Upper lobe of left lung (tissue), 6 donors: ENCODE results near the gene PPP1R12A. TPM values are rescaled to one million over a fixed set of nuclear protein-coding genes. Genes with fewer than 3 reads are reported as not detected.

Experiments
- ATAC-seq, 2 donors: fragments of 200-7000 bp; cut with Tn5 transposase; one replicate each; pipeline ENCODE4 v1.9.1; 2022; ENCODE audit warnings: mild to moderate bottlenecking in 2 of 2, moderate library complexity in 2 of 2; ENCODE audit not compliant: low FRiP score in 2 of 2
- DNase-seq, 2 donors: peaks; one replicate each; pipeline ENCODE4 v3.0.0-alpha.2; 2019 to 2020
- H3K27ac ChIP-seq, 4 donors: fragments of 200-600 bp; sonication (generic); one replicate each; pipeline ENCODE4 v1.5.1; 2016 to 2019
- H3K27me3 ChIP-seq, 4 donors: fragments of 200-600 bp; sonication (generic); one replicate each; pipeline ENCODE4 v1.5.1; 2017 to 2019
- H3K36me3 ChIP-seq, 4 donors: fragments of 200-600 bp; sonication (generic); one replicate each; pipeline ENCODE4 v1.5.1; 2016 to 2019
- H3K4me1 ChIP-seq, 4 donors: fragments of 200-600 bp; sonication (generic); one replicate each; pipeline ENCODE4 v1.5.1; 2018 to 2019
- H3K4me3 ChIP-seq, 4 donors: fragments of 200-600 bp; sonication (generic); one replicate each; pipeline ENCODE4 v1.5.1; 2017 to 2019; ENCODE audit warnings: mild to moderate bottlenecking in 2 of 4, moderate library complexity in 1 of 4
- H3K9me3 ChIP-seq, 4 donors: fragments of 200-600 bp; sonication (generic); one replicate each; pipeline ENCODE4 v1.5.1; 2018 to 2019
- CTCF ChIP-seq, 6 experiments: fragments of 450-650 bp in 4 of 6; fragments of 200-600 bp in 2 of 6; sonication (generic) in 2 of 6; IDR thresholded peaks; one replicate each; pipeline ENCODE4 v1.5.1; 2016 to 2019; ENCODE audit warnings: antibody characterized with exemption in 6 of 6
- EP300 ChIP-seq, 4 donors: sonication (generic); formaldehyde crosslinking; IDR thresholded peaks; one replicate each; pipeline ENCODE4 v1.5.1; 2017; ENCODE audit warnings: antibody characterized with exemption in 4 of 4, control low read depth in 2 of 4
- POLR2A ChIP-seq, 4 donors: fragments of 450-650 bp; IDR thresholded peaks; one replicate each; pipeline ENCODE4 v1.5.1; 2016 to 2017; ENCODE audit warnings: antibody characterized with exemption in 4 of 4, mild to moderate bottlenecking in 2 of 4
- POLR2AphosphoS5 ChIP-seq, 2 donors: sonication (generic); formaldehyde crosslinking; IDR thresholded peaks; one replicate each; pipeline ENCODE4 v1.5.1; 2017; ENCODE audit warnings: antibody characterized with exemption in 2 of 2
- WGBS, 2 donors: methylation state at CpG; one replicate each; pipeline ENCODE4 v1.1.5; 2017 to 2018; 5-methylcytosine and 5-hydroxymethylcytosine counted together
- total RNA-seq, 6 donors: library from RNA; depleted of rRNA in 4 of 6; stranded (reverse); fragments of >200 nt in 4 of 6; gene quantifications; one replicate each; pipeline versions ENCODE4 v1.1.0 to v1.2.1, GENCODE V29; 2016 to 2021
- donor health status: DM: no; HTN: no; CAD: no; lungs with moderate emphysema.
- donor health status: DM: no; HTN: yes; CAD: no; lungs with severe emphysema.

Gene PPP1R12A
- total RNA-seq, 6 donors from 2014 or later: 50.7 to 234 (median 90.4) TPM

GRCh38 chr12:79830440-79830839, 104.5 kb downstream of the PPP1R12A start:
- Histone ChIP-seq H3K27me3 (no peaks in the 10 kb centered on the region), H3K27ac (no peak overlapping the region), H3K36me3 (peaks cover 0 to 23% (median 1%) of the 10 kb centered on the region in 4 donors), H3K4me3 (no peak overlapping the region), H3K9me3 (no peaks in the 10 kb centered on the region), H3K4me1 (peaks cover 0 to 20% (median 15%) of the 10 kb centered on the region in 4 donors)
- TF ChIP-seq POLR2A (IDR thresholded peaks at IDR 0.05) (no peak), EP300 (IDR thresholded peaks at IDR 0.05) (no peak), POLR2AphosphoS5 (IDR thresholded peaks at IDR 0.05) (no peak), CTCF (IDR thresholded peaks at IDR 0.05) (no peak)
- no peak for ATAC-seq
- DNase-seq: no peak
- 36 to 65% methylated on average over 2 of the region's 2 CpGs for WGBS, 2 donors

- H3K4me1 ChIP-seq: peaks cover 0 to 19% (median 12%) of the 10 kb centered on the region in 4 donors
- TF ChIP-seq EP300 (IDR thresholded peaks at IDR 0.05) (no peak), CTCF (IDR thresholded peaks at IDR 0.05) (no peak), POLR2A (IDR thresholded peaks at IDR 0.05) (no peak), POLR2AphosphoS5 (IDR thresholded peaks at IDR 0.05) (no peak)
- 96 to 97% methylated on average over 2 of the region's 2 CpGs for WGBS, 2 donors
- H3K27me3 ChIP-seq: no peaks in the 10 kb centered on the region
- no peak for DNase-seq
- peaks cover 0 to 23% (median 1%) of the 10 kb centered on the region in 4 donors for H3K36me3 ChIP-seq
- no peaks in the 10 kb centered on the region for H3K9me3 ChIP-seq
- H3K4me3 ChIP-seq: no peak overlapping the region
- no peak for ATAC-seq
- H3K27ac ChIP-seq: no peak overlapping the region
Observed at GRCh38 chr12:79828924-79829323, 106.0 kb downstream of the PPP1R12A start.

DNA sequence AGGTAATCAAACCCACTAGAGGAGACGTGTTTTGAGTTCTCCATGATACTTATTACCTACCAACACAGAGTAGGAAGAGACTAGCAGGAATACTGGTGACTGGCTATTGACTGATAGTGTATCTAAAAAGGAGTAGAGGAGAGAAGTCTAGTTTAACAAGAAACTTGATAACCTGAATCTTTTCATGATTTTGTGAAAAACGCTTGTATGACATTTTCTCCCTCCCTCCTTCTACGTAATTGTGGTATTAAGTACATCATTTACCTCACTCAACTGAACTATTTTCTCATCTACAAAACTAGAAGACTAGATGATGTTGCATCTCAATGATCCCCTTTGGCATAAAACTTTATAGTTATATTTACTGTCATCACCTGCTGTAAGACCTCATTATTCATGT, 107.4 kb downstream of the PPP1R12A start:
- DNase-seq: no peak
- H3K27me3 ChIP-seq: no peaks in the 10 kb centered on the region
- TF ChIP-seq POLR2A (IDR thresholded peaks at IDR 0.05): no peak
- TF ChIP-seq POLR2AphosphoS5 (IDR thresholded peaks at IDR 0.05): no peak
- no peak for TF ChIP-seq EP300 (IDR thresholded peaks at IDR 0.05)
- TF ChIP-seq CTCF (IDR thresholded peaks at IDR 0.05): no peak
- no peaks in the 10 kb centered on the region for H3K9me3 ChIP-seq
- H3K27ac ChIP-seq: no peak overlapping the region
- no peak for ATAC-seq
- H3K4me3 ChIP-seq: no peak overlapping the region
- H3K4me1 ChIP-seq: peaks cover 0 to 16% (median 11%) of the 10 kb centered on the region in 4 donors
- WGBS, 2 donors: 95 to 96% methylated on average over 3 of the region's 3 CpGs
- H3K36me3 ChIP-seq: peaks cover 0 to 23% (median 1%) of the 10 kb centered on the region in 4 donors

DNA sequence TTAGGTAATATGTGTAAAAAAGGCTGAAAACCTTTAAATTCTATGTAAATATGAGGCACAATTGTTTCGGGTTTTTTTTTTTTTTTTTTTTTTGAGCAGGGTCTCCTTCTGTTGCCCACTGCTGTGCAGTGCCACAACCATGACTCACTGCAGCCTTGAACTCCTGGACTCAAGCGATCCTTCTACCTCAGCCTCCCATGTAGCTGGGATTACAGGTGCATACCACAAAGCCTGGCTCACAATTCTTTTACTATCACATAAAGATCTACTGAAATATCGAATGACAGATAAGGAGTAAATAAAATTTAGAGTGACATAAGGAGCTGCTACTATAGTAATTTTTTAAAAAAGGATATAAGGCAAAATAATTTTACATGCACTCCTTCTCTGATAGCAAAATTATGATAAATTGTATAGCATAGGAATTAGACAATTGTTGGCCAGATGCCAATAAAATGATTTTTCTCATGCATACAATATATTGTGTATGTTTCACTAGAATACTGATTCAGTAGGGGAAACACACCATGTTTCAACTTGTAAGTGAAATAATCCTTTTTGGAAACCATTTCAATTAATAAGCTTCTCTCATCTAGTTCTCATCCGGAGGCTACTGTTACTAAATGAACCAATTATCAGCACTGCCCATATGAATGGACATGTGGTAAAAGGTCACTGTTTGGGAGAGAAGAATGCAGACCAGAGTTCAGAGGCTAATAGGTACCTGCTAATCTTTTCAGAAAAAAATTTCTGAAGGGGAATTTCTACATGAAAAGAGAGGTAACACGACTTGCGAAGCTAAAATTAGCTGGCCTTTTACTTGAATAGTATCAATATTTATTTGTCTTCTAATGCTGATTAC, 108.4 kb downstream of the PPP1R12A start:
- ATAC-seq (no peak), DNase-seq (no peak)
- WGBS, 2 donors: 93 to 97% methylated on average over 6 of the region's 6 CpGs
- no peak overlapping the region for H3K4me3 ChIP-seq
- no peaks in the 10 kb centered on the region for H3K27me3 ChIP-seq
- H3K4me1 ChIP-seq: peaks cover 0 to 10% (median 4%) of the 10 kb centered on the region in 4 donors
- TF ChIP-seq EP300 (IDR thresholded peaks at IDR 0.05) (no peak), CTCF (IDR thresholded peaks at IDR 0.05) (no peak), POLR2A (IDR thresholded peaks at IDR 0.05) (no peak), POLR2AphosphoS5 (IDR thresholded peaks at IDR 0.05) (no peak)
- no peaks in the 10 kb centered on the region for H3K9me3 ChIP-seq
- no peak overlapping the region for H3K27ac ChIP-seq
- H3K36me3 ChIP-seq: peaks cover 0 to 17% (median 0%) of the 10 kb centered on the region in 4 donors
